Measurements from ENCODE around the gene SHROOM3.

DNA sequence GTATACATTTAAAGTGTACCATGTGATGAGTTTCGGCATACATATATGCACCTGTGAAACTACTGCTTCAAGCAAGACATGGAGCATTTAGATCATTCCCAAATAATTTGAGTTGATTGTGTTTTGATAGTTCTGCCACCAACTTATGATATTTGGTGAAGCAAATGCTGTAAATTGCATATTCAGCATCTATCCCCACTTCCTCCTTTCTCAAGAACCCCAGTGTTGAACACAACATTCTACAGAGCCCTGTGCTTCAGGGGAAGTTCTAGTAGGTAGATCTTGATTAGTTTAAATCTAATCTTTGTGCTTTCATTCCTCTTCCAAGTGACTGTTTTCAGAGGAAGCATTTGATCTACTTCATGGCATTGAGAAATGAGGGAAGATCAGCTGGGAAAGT lies 5.4 kb upstream of the SHROOM3 start:
- TF ChIP-seq, protein P1, sequence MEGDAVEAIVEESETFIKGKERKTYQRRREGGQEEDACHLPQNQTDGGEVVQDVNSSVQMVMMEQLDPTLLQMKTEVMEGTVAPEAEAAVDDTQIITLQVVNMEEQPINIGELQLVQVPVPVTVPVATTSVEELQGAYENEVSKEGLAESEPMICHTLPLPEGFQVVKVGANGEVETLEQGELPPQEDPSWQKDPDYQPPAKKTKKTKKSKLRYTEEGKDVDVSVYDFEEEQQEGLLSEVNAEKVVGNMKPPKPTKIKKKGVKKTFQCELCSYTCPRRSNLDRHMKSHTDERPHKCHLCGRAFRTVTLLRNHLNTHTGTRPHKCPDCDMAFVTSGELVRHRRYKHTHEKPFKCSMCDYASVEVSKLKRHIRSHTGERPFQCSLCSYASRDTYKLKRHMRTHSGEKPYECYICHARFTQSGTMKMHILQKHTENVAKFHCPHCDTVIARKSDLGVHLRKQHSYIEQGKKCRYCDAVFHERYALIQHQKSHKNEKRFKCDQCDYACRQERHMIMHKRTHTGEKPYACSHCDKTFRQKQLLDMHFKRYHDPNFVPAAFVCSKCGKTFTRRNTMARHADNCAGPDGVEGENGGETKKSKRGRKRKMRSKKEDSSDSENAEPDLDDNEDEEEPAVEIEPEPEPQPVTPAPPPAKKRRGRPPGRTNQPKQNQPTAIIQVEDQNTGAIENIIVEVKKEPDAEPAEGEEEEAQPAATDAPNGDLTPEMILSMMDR (IDR thresholded peaks at IDR 0.05): no peak
- no peak for TF ChIP-seq POLR2AphosphoS5 (IDR thresholded peaks at IDR 0.05; ENCODE audit: insufficient read depth in 1 of 2, low read depth in 1 of 2)
